Panc1 (cell line): ENCODE measurements around the gene CFAP45. TPM values are rescaled to one million over a fixed set of nuclear protein-coding genes. Genes with fewer than 3 reads are reported as not detected.

Source experiments
- ATAC-seq: fragments of 200-7000 bp; cut with Tn5 transposase; 2 replicates; pipeline ENCODE4 v1.9.1; 2020; ENCODE audit warnings: mild to moderate bottlenecking, moderate library complexity
- BruUV-seq: library from RNA; stranded (reverse); fragments of 400-500 nt; replicated peaks from 2 replicates; lab custom pipeline; 2021; lab: Mats Ljungman, UMichigan
- CTCF ChIA-PET: fragments of 300-600 bp; sonication (Branson Sonifier 250); formaldehyde crosslinking; loops from one replicate; lab custom pipeline; 2022; ENCODE audit warnings: antibody characterized with exemption; lab: Charles Lee
- POLR2A ChIA-PET: fragments of 300-600 bp; sonication (Branson Sonifier 250); formaldehyde crosslinking; loops from one replicate; lab custom pipeline; 2022; ENCODE audit warnings: antibody characterized with exemption; lab: Charles Lee
- DNase-seq: peaks from one replicate; pipeline ENCODE4 v3.0.0-alpha.2; 2010; ENCODE audit warnings: low read depth, low spot score
- H3K27ac ChIP-seq: 2 replicates; pipeline ENCODE4 v1.5.1; 2011; ENCODE audit warnings: mild to moderate bottlenecking, low read length, inconsistent platforms
- H3K27me3 ChIP-seq: fragments of 200-500 bp; sonication (Bioruptor generic); 2 replicates; pipeline ENCODE4 v1.6.0; 2014; ENCODE audit warnings: low read length, inconsistent platforms; ENCODE audit not compliant: control insufficient read depth, insufficient read depth
- H3K36me3 ChIP-seq: fragments of 200-500 bp; sonication (Bioruptor generic); 2 replicates; pipeline ENCODE4 v1.5.1; 2014; ENCODE audit warnings: inconsistent platforms, mild to moderate bottlenecking, low read length, moderate library complexity; ENCODE audit not compliant: control insufficient read depth, insufficient read depth
- H3K4me1 ChIP-seq: 2 replicates; pipeline ENCODE4 v1.5.1; 2011; ENCODE audit warnings: inconsistent platforms, mild to moderate bottlenecking, low read length, moderate library complexity; ENCODE audit not compliant: control insufficient read depth, insufficient read depth
- H3K4me3 ChIP-seq, 2 experiments: 2 replicates each; pipeline ENCODE4 v1.5.1; 2011 to 2012; ENCODE audit warnings: low read depth in 2 of 2, low read length in 2 of 2, mild to moderate bottlenecking in 2 of 2, inconsistent platforms in 1 of 2, moderate library complexity in 1 of 2
- H3K9me3 ChIP-seq: fragments of 200-500 bp; sonication (Bioruptor generic); 2 replicates; pipeline ENCODE4 v1.5.1; 2014; ENCODE audit warnings: low read depth, mild to moderate bottlenecking, inconsistent platforms, low read length, moderate library complexity; ENCODE audit not compliant: control insufficient read depth, insufficient read depth
- CTCF ChIP-seq: fragments of 450-650 bp; IDR thresholded peaks from 2 replicates; pipeline ENCODE4 v1.5.1; 2017; ENCODE audit warnings: mild to moderate bottlenecking
- POLR2AphosphoS5 ChIP-seq: IDR thresholded peaks from 2 replicates; pipeline ENCODE4 v1.6.1; 2012; ENCODE audit warnings: mild to moderate bottlenecking, low read depth, low read length, moderate library complexity
- REST ChIP-seq, 2 experiments: IDR thresholded peaks; 2 replicates each; pipeline ENCODE4 v1.6.1; 2011 to 2012; ENCODE audit warnings: low read depth in 2 of 2, control low read depth in 1 of 2, low read length in 1 of 2, mild to moderate bottlenecking in 1 of 2, moderate library complexity in 1 of 2; ENCODE audit not compliant: insufficient read depth in 1 of 2
- SIN3A ChIP-seq: IDR thresholded peaks from 2 replicates; pipeline ENCODE4 v1.6.1; 2012; ENCODE audit warnings: low read depth, mild to moderate bottlenecking, low read length, moderate library complexity, borderline replicate concordance; ENCODE audit not compliant: insufficient read depth
- TCF7L2 ChIP-seq: IDR thresholded peaks from 2 replicates; pipeline ENCODE4 v1.6.1; 2011; ENCODE audit warnings: mild to moderate bottlenecking, low read depth, low read length, inconsistent platforms
- in situ Hi-C: cut with HindIII; loops from 2 replicates; pipeline ENCODE4 v1.10.0; 2016; ENCODE audit warnings: low sequenced_read_pairs, low pct_unique_long_range_greater_than_20kb
- intact Hi-C: fragments of 100-400 bp; cut with micrococcal nuclease; formaldehyde crosslinking; loops from one replicate; pipeline ENCODE4 v1.10.0; 2022; ENCODE audit not compliant: unreplicated experiment
- total RNA-seq: library from RNA; stranded (reverse); gene quantifications from one replicate; pipeline ENCODE4 v1.2.1, GENCODE V29; 2021; ENCODE audit not compliant: unreplicated experiment

CFAP45 gene
- total RNA-seq, 1 experiment from 2014 or later, result 1.6 TPM

- Histone ChIP-seq H3K9me3 (no peaks in the 10 kb centered on the region), H3K27ac (no peak overlapping the region), H3K27me3 (no peaks in the 10 kb centered on the region), H3K4me3 (no peak overlapping the region), H3K36me3 (no peaks in the 10 kb centered on the region), H3K4me1 (peaks cover 6% of the 10 kb centered on the region; the same call in 1 of the 2 replicates)
- no TSS peak for BruUV-seq
- no peak for DNase-seq
- POLR2A ChIA-PET, result no interaction called here
- CTCF ChIA-PET, result no interaction called here
- intact Hi-C loops (no loop called here), in situ Hi-C loops (no loop called here)
- ATAC-seq, result no peak
- TF ChIP-seq TCF7L2, result no peak
- TF ChIP-seq POLR2AphosphoS5, result no peak
- TF ChIP-seq CTCF, result no peak
- no peak for TF ChIP-seq SIN3A
Observed at GRCh38 chr1:159849626-159850366, 50.2 kb downstream of the CFAP45 start.

- intact Hi-C loops, result no loop called here
- in situ Hi-C loops, result no loop called here
- no peak for ATAC-seq
- no peak overlapping the region for H3K4me3 ChIP-seq
- ChIA-PET POLR2A (no interaction called here), CTCF (no interaction called here)
- no peaks in the 10 kb centered on the region for H3K9me3 ChIP-seq
- no TSS peak for BruUV-seq
- DNase-seq, result no peak
- no peaks in the 10 kb centered on the region for H3K27me3 ChIP-seq
- no peak for TF ChIP-seq SIN3A
- TF ChIP-seq REST (IDR thresholded peaks at IDR 0.05; ENCODE audit: insufficient read depth in 1 of 2, low read depth in 2 of 2, low read length in 1 of 2), result no peak
- no peak for TF ChIP-seq TCF7L2
- TF ChIP-seq POLR2AphosphoS5, result no peak
- TF ChIP-seq CTCF, result no peak
- H3K36me3 ChIP-seq, result no peaks in the 10 kb centered on the region
- no peaks in the 10 kb centered on the region for H3K4me1 ChIP-seq
- no peak overlapping the region for H3K27ac ChIP-seq
Observed at GRCh38 chr1:159848326-159848725, 51.6 kb downstream of the CFAP45 start.
